CD4-positive, alpha-beta T cell (primary cell): ENCODE measurements around the gene ECHS1. TPM values are rescaled to one million over a fixed set of nuclear protein-coding genes. Genes with fewer than 3 reads are reported as not detected.
"Not testable (repeated sequence)": the region's sequence is repeated elsewhere in the genome, so short reads cannot be mapped to it uniquely, and the experiment has no call there.

Source experiments
- ATAC-seq: fragments of 200-7000 bp; cut with Tn5 transposase; one replicate; pipeline ENCODE4 v1.10.0; 2022; ENCODE audit warnings: mild to moderate bottlenecking; ENCODE audit not compliant: poor library complexity
- CTCF ChIA-PET: fragments of 350-600 bp; sonication (Branson Sonifier 250); formaldehyde crosslinking; loops from one replicate; lab custom pipeline; 2021; ENCODE audit warnings: antibody characterized with exemption, inconsistent platforms; lab: Charles Lee
- POLR2A ChIA-PET: fragments of 350-600 bp; sonication (Branson Sonifier 250); formaldehyde crosslinking; loops from one replicate; lab custom pipeline; 2021; ENCODE audit warnings: antibody characterized with exemption, inconsistent platforms; lab: Charles Lee
- DNase-seq, 14 experiments: peaks; one replicate each; pipeline ENCODE4 v3.0.0-alpha.2; 2013 to 2020; ENCODE audit warnings: mixed read lengths in 2 of 14
- H3K27ac ChIP-seq, 2 donors: one replicate each; pipeline versions ENCODE4 v1.5.1 to v1.7.0; 2013; ENCODE audit warnings: low read length in 2 of 2, low read depth in 1 of 2, mild to moderate bottlenecking in 1 of 2
- H3K27me3 ChIP-seq, 2 experiments: 1 replicate in 1 of 2; 2 replicates in 1 of 2; pipeline versions ENCODE4 v1.6.1 to v1.7.0; 2013; ENCODE audit warnings: low read length in 2 of 2, control low read depth in 1 of 2, mild to moderate bottlenecking in 1 of 2, moderate library complexity in 1 of 2; ENCODE audit not compliant: insufficient read depth in 2 of 2, control insufficient read depth in 1 of 2
- H3K36me3 ChIP-seq: one replicate; pipeline ENCODE4 v1.6.1; 2013; ENCODE audit warnings: low read length, control low read depth; ENCODE audit not compliant: insufficient read depth
- H3K4me1 ChIP-seq: one replicate; pipeline ENCODE4 v1.6.1; 2013; ENCODE audit warnings: low read length, control low read depth; ENCODE audit not compliant: insufficient read depth
- H3K4me3 ChIP-seq: one replicate; pipeline ENCODE4 v1.5.1; 2013; ENCODE audit warnings: mild to moderate bottlenecking, low read length, moderate library complexity
- H3K9me3 ChIP-seq, 2 experiments: 1 replicate in 1 of 2; 2 replicates in 1 of 2; pipeline versions ENCODE4 v1.6.1 to v1.7.0; 2013; ENCODE audit warnings: low read length in 2 of 2, mild to moderate bottlenecking in 2 of 2, control low read depth in 1 of 2, moderate library complexity in 1 of 2; ENCODE audit not compliant: control insufficient read depth in 1 of 2, insufficient read depth in 1 of 2
- H3K27ac Mint-ChIP-seq: one replicate; pipeline ENCODE4 v1.8.0; 2020; ENCODE audit warnings: mixed read lengths
- H3K27me3 Mint-ChIP-seq: one replicate; pipeline ENCODE4 v1.8.0; 2021; ENCODE audit warnings: mixed read lengths
- H3K36me3 Mint-ChIP-seq: one replicate; pipeline ENCODE4 v1.8.0; 2021; ENCODE audit warnings: low read depth, mixed read lengths
- H3K4me1 Mint-ChIP-seq: one replicate; pipeline ENCODE4 v1.8.0; 2021; ENCODE audit warnings: low read depth, mixed read lengths
- H3K4me3 Mint-ChIP-seq: one replicate; pipeline ENCODE4 v1.8.0; 2020; ENCODE audit warnings: mild to moderate bottlenecking, mixed read lengths
- H3K9me3 Mint-ChIP-seq: one replicate; pipeline ENCODE4 v1.8.0; 2020; ENCODE audit warnings: mixed read lengths
- CTCF ChIP-seq: fragments of 200-600 bp; IDR thresholded peaks from one replicate; pipeline ENCODE4 v1.8.0; 2022; ENCODE audit warnings: antibody characterized with exemption, mild to moderate bottlenecking
- intact Hi-C, 2 experiments: fragments of 100-400 bp; cut with DNase I in 1 of 2; cut with micrococcal nuclease in 1 of 2; formaldehyde crosslinking; loops; one replicate each; pipeline versions ENCODE4 v1.15.1 to v1.9.0; 2023 to 2025; cut with DNase I, micrococcal nuclease
- total RNA-seq, 174 experiments: library from RNA in 2 of 174; stranded (reverse) in 2 of 174; gene quantifications; one replicate each; pipeline ENCODE4 v1.2.3 and lab custom pipeline; 2021 to 2026

Gene ECHS1
- total RNA-seq, 2 experiments from 2014 or later, result 7.6 to 8.3 TPM

- H3K4me1 ChIP-seq, result peaks cover 34% of the 10 kb centered on the region
- peaks cover 4% of the 10 kb centered on the region for H3K4me1 Mint-ChIP-seq
- no peaks in the 10 kb centered on the region for H3K9me3 ChIP-seq
- H3K36me3 ChIP-seq, result no peaks in the 10 kb centered on the region
- intact Hi-C loops, result loop anchor here (2.0 to 5.0 kb wide), 3 partner anchors 50 to 1071 kb away; partner anchors contain the start of genes INPP5A (in 1 of the 2) and STK32C (in 1 of the 2)
- no peak for TF ChIP-seq CTCF
- DNase-seq (peak; percentile 39 to 78 (median 53)), ATAC-seq (peak; percentile 58)
- no peaks in the 10 kb centered on the region for H3K36me3 Mint-ChIP-seq
- CTCF ChIA-PET, result interaction anchor here (1.3 kb wide), 1 partner anchor 49 kb away, joined by 5 read pairs; no protein-coding TSS in a partner anchor
- H3K27me3 ChIP-seq, result no peaks in the 10 kb centered on the region
- H3K27ac Mint-ChIP-seq, result peak overlapping the region; percentile 24
- peak overlapping the region in 1 of 2 donors; percentile 40 for H3K27ac ChIP-seq
- H3K27me3 Mint-ChIP-seq, result no peaks in the 10 kb centered on the region
- peak overlapping the region; percentile 93 for H3K4me3 ChIP-seq
- peak overlapping the region; percentile 87 for H3K4me3 Mint-ChIP-seq
- POLR2A ChIA-PET, result interaction anchor here (0.9 to 3.5 kb wide), 5 partner anchors 9 to 49 kb away, joined by 3 to 19 read pairs (median 7); partner anchors contain the start of gene CALY
- no peaks in the 10 kb centered on the region for H3K9me3 Mint-ChIP-seq
These were observed 5.3 kb upstream of the ECHS1 start for GRCh38 chr10:133378251-133379096.

DNA sequence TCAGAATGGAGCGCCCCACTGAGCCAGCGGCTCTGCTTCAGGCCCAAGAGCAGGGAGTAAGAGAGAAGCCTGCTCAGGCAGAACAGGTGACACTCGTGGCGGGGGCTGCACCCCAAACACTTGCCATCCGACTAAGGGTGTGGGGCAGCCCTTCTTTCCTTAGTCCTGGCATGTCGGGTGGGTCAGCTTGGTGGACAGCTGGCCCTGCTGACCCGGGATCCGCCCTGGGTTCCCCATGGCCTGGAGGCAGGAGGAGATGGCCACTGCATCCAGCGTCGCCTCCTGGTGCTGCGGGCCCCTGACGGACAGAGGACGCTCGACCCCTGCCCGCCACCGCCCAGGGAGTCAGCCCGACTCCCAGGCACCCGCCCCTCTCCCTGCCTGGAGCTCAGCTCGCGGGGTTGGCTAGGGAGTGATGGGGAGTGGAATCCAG lies 4.7 kb upstream of the ECHS1 start:
- peaks cover 4% of the 10 kb centered on the region for H3K4me1 Mint-ChIP-seq
- ChIA-PET CTCF (interaction anchor here (1.3 kb wide), 1 partner anchor 48 kb away, joined by 5 read pairs; no protein-coding TSS in a partner anchor), POLR2A (interaction anchor here (0.6 to 3.5 kb wide), 6 partner anchors 10 to 48 kb away, joined by 3 to 19 read pairs (median 6); partner anchors contain the start of gene CALY)
- H3K36me3 Mint-ChIP-seq, result no peaks in the 10 kb centered on the region
- H3K4me1 ChIP-seq, result peaks cover 34% of the 10 kb centered on the region
- H3K36me3 ChIP-seq, result no peaks in the 10 kb centered on the region
- intact Hi-C loops, result loop anchor here (2.0 to 5.0 kb wide), 3 partner anchors 49 to 1071 kb away; partner anchors contain the start of genes INPP5A (in 1 of the 2) and STK32C (in 1 of the 2)
- peak overlapping the region in 1 of 2 donors; percentile 40 for H3K27ac ChIP-seq
- H3K27ac Mint-ChIP-seq, result peak overlapping the region; percentile 24
- TF ChIP-seq CTCF, result no peak
- no peaks in the 10 kb centered on the region for H3K9me3 Mint-ChIP-seq
- peak overlapping the region; percentile 93 for H3K4me3 ChIP-seq
- no peaks in the 10 kb centered on the region for H3K9me3 ChIP-seq
- peak overlapping the region; percentile 87 for H3K4me3 Mint-ChIP-seq
- DNase-seq, result no peak
- no peak for ATAC-seq
- H3K27me3 Mint-ChIP-seq, result no peaks in the 10 kb centered on the region
- H3K27me3 ChIP-seq, result no peaks in the 10 kb centered on the region

GRCh38 chr10:133377025-133377817 lies 4.1 kb upstream of the ECHS1 start:
- H3K27me3 ChIP-seq, result no peaks in the 10 kb centered on the region
- H3K36me3 ChIP-seq, result no peaks in the 10 kb centered on the region
- H3K4me3 ChIP-seq, result no peak overlapping the region
- Mint-ChIP-seq H3K36me3 (no peaks in the 10 kb centered on the region), H3K27ac (no peak overlapping the region), H3K27me3 (no peaks in the 10 kb centered on the region), H3K9me3 (no peaks in the 10 kb centered on the region), H3K4me3 (peak overlapping the region; percentile 87), H3K4me1 (peaks cover 4% of the 10 kb centered on the region)
- no peak for DNase-seq
- no peaks in the 10 kb centered on the region for H3K9me3 ChIP-seq
- CTCF ChIA-PET, result interaction anchor here (1.3 kb wide), 1 partner anchor 48 kb away, joined by 5 read pairs; no protein-coding TSS in a partner anchor
- peaks cover 39% of the 10 kb centered on the region for H3K4me1 ChIP-seq
- no peak for ATAC-seq
- no peak for TF ChIP-seq CTCF
- intact Hi-C loops, result loop anchor here in 1 of 2 experiments (5.0 kb wide), 2 partner anchors 840 to 1070 kb away; partner anchors contain the start of genes INPP5A and STK32C
- no peak overlapping the region for H3K27ac ChIP-seq
- POLR2A ChIA-PET, result interaction anchor here (0.6 to 3.5 kb wide), 5 partner anchors 11 to 41 kb away, joined by 3 to 19 read pairs (median 7); partner anchors contain the start of gene CALY

- H3K4me1 Mint-ChIP-seq, H3K27me3 ChIP-seq, H3K27ac ChIP-seq, POLR2A ChIA-PET, H3K36me3 Mint-ChIP-seq, H3K9me3 Mint-ChIP-seq, H3K9me3 ChIP-seq, CTCF ChIA-PET, H3K4me3 ChIP-seq, H3K36me3 ChIP-seq, ATAC-seq, H3K27me3 Mint-ChIP-seq, DNase-seq: not testable (repeated sequence)
- H3K4me1 ChIP-seq, result peaks cover 43% of the 10 kb centered on the region
- Mint-ChIP-seq H3K4me3 (peak overlapping the region; percentile 87), H3K27ac (peak overlapping the region; percentile 33)
- intact Hi-C loops, result loop anchor here in 1 of 2 experiments (5.0 kb wide), 2 partner anchors 839 to 1069 kb away; partner anchors contain the start of genes INPP5A and STK32C
These were observed 3.0 kb upstream of the ECHS1 start for GRCh38 chr10:133376183-133376582.
